ENCODE results near the gene PI4KA.

DNA sequence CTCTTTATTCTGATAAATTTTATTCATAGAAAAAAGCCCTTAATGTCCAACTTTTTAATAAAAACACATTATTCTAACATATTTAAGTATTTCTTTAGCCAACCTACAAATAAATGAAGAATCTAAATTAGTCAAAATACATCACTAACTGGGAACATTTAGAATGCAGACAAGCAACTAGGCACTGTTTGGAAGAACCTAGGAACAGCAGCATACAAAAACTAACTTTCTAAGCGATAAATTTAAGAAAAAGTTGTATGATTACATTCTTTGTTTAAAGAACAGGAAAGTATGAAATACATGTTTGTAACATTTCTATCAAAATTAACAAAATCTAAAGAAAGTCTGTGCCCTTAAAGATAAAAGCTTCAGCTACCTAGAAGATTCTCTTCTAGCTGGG is 35.3 kb downstream of the PI4KA start:
- TF ChIP-seq POLR2A (IDR thresholded peaks at IDR 0.05) (no peak), EP300 (IDR thresholded peaks at IDR 0.05) (no peak)
- TF ChIP-seq, protein P1, sequence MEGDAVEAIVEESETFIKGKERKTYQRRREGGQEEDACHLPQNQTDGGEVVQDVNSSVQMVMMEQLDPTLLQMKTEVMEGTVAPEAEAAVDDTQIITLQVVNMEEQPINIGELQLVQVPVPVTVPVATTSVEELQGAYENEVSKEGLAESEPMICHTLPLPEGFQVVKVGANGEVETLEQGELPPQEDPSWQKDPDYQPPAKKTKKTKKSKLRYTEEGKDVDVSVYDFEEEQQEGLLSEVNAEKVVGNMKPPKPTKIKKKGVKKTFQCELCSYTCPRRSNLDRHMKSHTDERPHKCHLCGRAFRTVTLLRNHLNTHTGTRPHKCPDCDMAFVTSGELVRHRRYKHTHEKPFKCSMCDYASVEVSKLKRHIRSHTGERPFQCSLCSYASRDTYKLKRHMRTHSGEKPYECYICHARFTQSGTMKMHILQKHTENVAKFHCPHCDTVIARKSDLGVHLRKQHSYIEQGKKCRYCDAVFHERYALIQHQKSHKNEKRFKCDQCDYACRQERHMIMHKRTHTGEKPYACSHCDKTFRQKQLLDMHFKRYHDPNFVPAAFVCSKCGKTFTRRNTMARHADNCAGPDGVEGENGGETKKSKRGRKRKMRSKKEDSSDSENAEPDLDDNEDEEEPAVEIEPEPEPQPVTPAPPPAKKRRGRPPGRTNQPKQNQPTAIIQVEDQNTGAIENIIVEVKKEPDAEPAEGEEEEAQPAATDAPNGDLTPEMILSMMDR (IDR thresholded peaks at IDR 0.05) = no peak

All from tibial nerve (tissue), 4 donors.